ENCODE data around the gene PALMD. TPM values are rescaled to one million over a fixed set of nuclear protein-coding genes. Genes with fewer than 3 reads are reported as not detected.

PALMD gene
- total RNA-seq, 2 donors from 2014 or later = 17.8 to 18.2 TPM

DNA sequence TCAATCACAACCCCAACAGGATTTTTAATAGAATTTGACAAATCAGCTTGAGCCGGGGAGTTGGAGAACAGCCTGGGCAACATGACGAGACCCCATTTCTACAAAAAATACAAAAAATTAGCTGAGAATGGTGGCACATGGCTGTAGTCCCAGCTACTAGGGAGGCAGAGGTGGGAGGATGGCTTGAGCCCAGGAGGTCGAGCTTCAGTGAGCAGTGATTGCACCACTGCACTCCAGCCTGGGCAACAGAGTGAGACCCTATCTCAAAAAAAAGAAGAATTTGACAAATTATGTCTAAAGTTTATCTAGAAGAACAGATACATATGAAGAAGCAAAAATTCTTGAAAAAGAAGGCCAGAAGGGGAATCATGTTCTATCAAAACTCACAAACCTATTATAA lies 77.3 kb downstream of the PALMD start:
- intact Hi-C loops (cut with DNase I) = no loop called here
- no peak for DNase-seq (ENCODE audit: low spot score)
- Histone ChIP-seq H3K27me3 (replicated peaks; ENCODE audit: insufficient read depth) (no peaks in the 10 kb centered on the region), H3K27ac (no peak overlapping the region), H3K4me3 (no peak overlapping the region), H3K4me1 (replicated peaks) (no peaks in the 10 kb centered on the region), H3K9me3 (no peaks in the 10 kb centered on the region), H3K36me3 (no peaks in the 10 kb centered on the region)
- no peak for TF ChIP-seq CTCF (IDR thresholded peaks at IDR 0.05)
- no peak for TF ChIP-seq POLR2AphosphoS5 (IDR thresholded peaks at IDR 0.05)
- TF ChIP-seq POLR2A (IDR thresholded peaks at IDR 0.05) = no peak
- 97% methylated on average over 3 of the region's 3 CpGs for WGBS

DNA sequence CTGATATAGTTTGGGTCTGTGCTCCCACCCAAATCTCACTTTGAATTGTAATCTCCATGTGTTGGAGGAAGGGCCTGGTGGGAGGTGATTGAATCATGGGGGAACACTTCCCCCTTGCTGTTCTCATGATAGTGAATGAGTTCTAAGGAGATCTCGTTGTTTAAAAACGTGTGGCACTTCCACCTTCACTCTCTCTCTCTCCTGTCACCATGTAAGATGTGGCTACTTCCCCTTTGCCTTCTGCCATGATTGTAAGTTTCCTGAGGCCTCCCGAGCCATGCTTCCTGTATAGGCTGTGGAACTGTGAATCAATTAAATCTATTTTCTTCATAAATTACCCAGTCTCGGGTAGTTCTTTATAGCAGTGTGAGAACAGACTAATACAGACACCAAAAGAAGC lies 80.1 kb downstream of the PALMD start:
- Histone ChIP-seq H3K27me3 (replicated peaks; ENCODE audit: insufficient read depth) (no peaks in the 10 kb centered on the region), H3K27ac (no peak overlapping the region), H3K4me3 (no peak overlapping the region), H3K9me3 (no peaks in the 10 kb centered on the region), H3K4me1 (replicated peaks) (no peaks in the 10 kb centered on the region), H3K36me3 (no peaks in the 10 kb centered on the region)
- intact Hi-C loops (cut with DNase I) = no loop called here
- DNase-seq (ENCODE audit: low spot score) = no peak
- 71% methylated on average over 4 of the region's 4 CpGs for WGBS
- no peak for TF ChIP-seq POLR2AphosphoS5 (IDR thresholded peaks at IDR 0.05)
- no peak for TF ChIP-seq POLR2A (IDR thresholded peaks at IDR 0.05)
- no peak for TF ChIP-seq CTCF (IDR thresholded peaks at IDR 0.05)

DNA sequence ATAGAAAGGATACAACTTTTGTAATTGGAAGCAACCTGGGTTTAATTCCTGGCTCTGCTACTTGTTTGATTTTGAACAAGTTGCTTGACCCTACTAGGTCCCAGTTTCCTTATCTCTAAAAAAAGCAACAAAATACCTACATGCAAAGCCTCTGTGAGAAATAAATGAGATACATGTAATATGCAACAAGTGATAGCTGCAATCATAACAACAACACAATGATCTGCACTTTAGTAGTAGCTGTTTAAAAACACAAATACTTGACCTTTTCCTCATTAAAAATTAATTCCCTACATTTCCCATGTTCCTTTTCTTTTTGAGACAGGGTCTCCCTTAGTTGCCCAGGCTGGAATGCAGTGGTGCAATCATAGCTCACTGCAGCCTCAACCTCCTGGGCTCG lies 80.5 kb downstream of the PALMD start:
- H3K27ac ChIP-seq = no peak overlapping the region
- H3K36me3 ChIP-seq = no peaks in the 10 kb centered on the region
- H3K4me1 ChIP-seq (replicated peaks) = no peaks in the 10 kb centered on the region
- 100% methylated on average over 1 of the region's 1 CpG for WGBS
- H3K27me3 ChIP-seq (replicated peaks; ENCODE audit: insufficient read depth) = no peaks in the 10 kb centered on the region
- no peak for DNase-seq (ENCODE audit: low spot score)
- no peak overlapping the region for H3K4me3 ChIP-seq
- no peaks in the 10 kb centered on the region for H3K9me3 ChIP-seq
- intact Hi-C loops (cut with DNase I) = no loop called here
- TF ChIP-seq CTCF (IDR thresholded peaks at IDR 0.05) = no peak

- TF ChIP-seq CTCF (IDR thresholded peaks at IDR 0.05) (no peak), POLR2AphosphoS5 (IDR thresholded peaks at IDR 0.05) (no peak), POLR2A (IDR thresholded peaks at IDR 0.05) (no peak)
- no peaks in the 10 kb centered on the region for H3K27me3 ChIP-seq (replicated peaks; ENCODE audit: insufficient read depth)
- no peaks in the 10 kb centered on the region for H3K4me1 ChIP-seq (replicated peaks)
- 73% methylated on average over 2 of the region's 2 CpGs for WGBS
- H3K36me3 ChIP-seq = no peaks in the 10 kb centered on the region
- H3K27ac ChIP-seq = no peak overlapping the region
- DNase-seq (ENCODE audit: low spot score) = no peak
- H3K9me3 ChIP-seq = no peaks in the 10 kb centered on the region
- intact Hi-C loops (cut with DNase I) = no loop called here
- no peak overlapping the region for H3K4me3 ChIP-seq
Measured at GRCh38 chr1:99726818-99727217, 80.9 kb downstream of the PALMD start.

- WGBS = 90% methylated on average over 4 of the region's 4 CpGs
- no peaks in the 10 kb centered on the region for H3K27me3 ChIP-seq (replicated peaks; ENCODE audit: insufficient read depth)
- intact Hi-C loops (cut with DNase I) = no loop called here
- no peaks in the 10 kb centered on the region for H3K4me1 ChIP-seq (replicated peaks)
- no peak overlapping the region for H3K27ac ChIP-seq
- no peak for TF ChIP-seq POLR2AphosphoS5 (IDR thresholded peaks at IDR 0.05)
- no peak for TF ChIP-seq POLR2A (IDR thresholded peaks at IDR 0.05)
- TF ChIP-seq CTCF (IDR thresholded peaks at IDR 0.05) = no peak
- H3K4me3 ChIP-seq = no peak overlapping the region
- no peaks in the 10 kb centered on the region for H3K9me3 ChIP-seq
- no peak for DNase-seq (ENCODE audit: low spot score)
- H3K36me3 ChIP-seq = no peaks in the 10 kb centered on the region
Measured at GRCh38 chr1:99727575-99728185, 81.8 kb downstream of the PALMD start.

All from prostate gland (tissue), 2 donors.